Measurements from ENCODE around the gene KIF16B. TPM values are rescaled to one million over a fixed set of nuclear protein-coding genes. Genes with fewer than 3 reads are reported as not detected.
"Not testable (repeated sequence)": the region's sequence is repeated elsewhere in the genome, so short reads cannot be mapped to it uniquely, and the experiment has no call there.

Gene KIF16B
- total and polyA plus RNA-seq, 2 experiments from 2014 or later: 6.5 to 11.1 TPM

GRCh38 chr20:16599257-16599656, 26.0 kb upstream of the KIF16B start (continued):
- TF ChIP-seq ETS1 (IDR thresholded peaks at IDR 0.05) (no peak), STAT1 (IDR thresholded peaks at IDR 0.05; ENCODE audit: unreplicated experiment) (no peak)

- TF ChIP-seq ETS1 (IDR thresholded peaks at IDR 0.05) (no peak), POLR2AphosphoS5 (IDR thresholded peaks at IDR 0.05; ENCODE audit: low read depth) (no peak), EZH2phosphoT487 (IDR thresholded peaks at IDR 0.05; ENCODE audit: unreplicated experiment) (no peak), EZH2 (IDR thresholded peaks at IDR 0.05; ENCODE audit: low read depth, unreplicated experiment) (no peak), STAT1 (IDR thresholded peaks at IDR 0.05; ENCODE audit: unreplicated experiment) (no peak), ZNF331 (CRISPR knock-in tag; IDR thresholded peaks at IDR 0.05; ENCODE audit: low read depth) (no peak), CREB1 (CRISPR knock-in tag; IDR thresholded peaks at IDR 0.05; ENCODE audit: low read depth) (no peak)
- Mint-ChIP-seq H3K36me3 (ENCODE audit: low read depth) (no peaks in the 10 kb centered on the region), H3K4me1 (no peaks in the 10 kb centered on the region), H3K9me3 (no peaks in the 10 kb centered on the region), H3K27ac (no peak overlapping the region), H3K4me3 (no peak overlapping the region), H3K27me3 (ENCODE audit: insufficient read depth, low read depth, poor library complexity) (peaks cover 2% of the 10 kb centered on the region)
- H3K79me2 ChIP-seq (replicated peaks; ENCODE audit: insufficient read depth): no peaks in the 10 kb centered on the region
- no peaks in the 10 kb centered on the region for H3K36me3 ChIP-seq (ENCODE audit: insufficient read depth)
- H3K4me3 ChIP-seq: no peak overlapping the region
- no peak overlapping the region for H2AFZ ChIP-seq
- H4K20me1 ChIP-seq (replicated peaks; ENCODE audit: insufficient read depth): no peaks in the 10 kb centered on the region
- DNase-seq (ENCODE audit: low spot score) (no peak), ATAC-seq (no peak)
- peaks cover 7% of the 10 kb centered on the region; the same call in 1 of the 2 replicates for H3K9me2 ChIP-seq (ENCODE audit: insufficient read depth)
- H3K27me3 ChIP-seq (ENCODE audit: insufficient read depth): no peaks in the 10 kb centered on the region
- H3K4me2 ChIP-seq: no peak overlapping the region
- no peak overlapping the region for H3K27ac ChIP-seq (ENCODE audit: low read depth)
- no peaks in the 10 kb centered on the region for H3K4me1 ChIP-seq (ENCODE audit: insufficient read depth)
- H3F3A ChIP-seq (replicated peaks; ENCODE audit: low read depth): no peaks in the 10 kb centered on the region
Observed at GRCh38 chr20:16596991-16597390, 23.7 kb upstream of the KIF16B start.

GRCh38 chr20:16596404-16596803, 23.2 kb upstream of the KIF16B start:
- not testable (repeated sequence) for H3K27me3 Mint-ChIP-seq (ENCODE audit: insufficient read depth, low read depth, poor library complexity); H3K4me1 ChIP-seq (ENCODE audit: insufficient read depth); H3F3A ChIP-seq (replicated peaks; ENCODE audit: low read depth); H3K4me2 ChIP-seq; H3K4me3 Mint-ChIP-seq; H3K4me1 Mint-ChIP-seq; DNase-seq (ENCODE audit: low spot score); H3K79me2 ChIP-seq (replicated peaks; ENCODE audit: insufficient read depth); H3K27ac Mint-ChIP-seq; H3K9me3 Mint-ChIP-seq; ATAC-seq; H3K9me2 ChIP-seq (ENCODE audit: insufficient read depth); H3K4me3 ChIP-seq; H3K36me3 Mint-ChIP-seq (ENCODE audit: low read depth); H3K27me3 ChIP-seq (ENCODE audit: insufficient read depth); H3K27ac ChIP-seq (ENCODE audit: low read depth); H3K36me3 ChIP-seq (ENCODE audit: insufficient read depth); H4K20me1 ChIP-seq (replicated peaks; ENCODE audit: insufficient read depth)
- peak overlapping the region; percentile 57; the same call in 1 of the 2 replicates for H2AFZ ChIP-seq

All from GM23338 (cell line).